B cell (primary cell): ENCODE measurements around the gene TJAP1. TPM values are rescaled to one million over a fixed set of nuclear protein-coding genes. Genes with fewer than 3 reads are reported as not detected.

Source experiments
- ATAC-seq: fragments of 200-7000 bp; cut with Tn5 transposase; one replicate; pipeline ENCODE4 v1.10.0; 2021; ENCODE audit warnings: low read depth, mild to moderate bottlenecking, moderate number of reproducible peaks, moderate library complexity
- CTCF ChIA-PET: fragments of 350-600 bp; sonication (Branson Sonifier 250); formaldehyde crosslinking; loops from one replicate; lab custom pipeline; 2021; ENCODE audit warnings: antibody characterized with exemption, inconsistent platforms; lab: Charles Lee
- POLR2A ChIA-PET: fragments of 350-600 bp; sonication (Branson Sonifier 250); formaldehyde crosslinking; loops from one replicate; lab custom pipeline; 2021; ENCODE audit warnings: antibody characterized with exemption; lab: Charles Lee
- DNase-seq: peaks from one replicate; pipeline ENCODE4 v3.0.0; 2013
- H2AFZ ChIP-seq: 2 replicates; pipeline ENCODE4 v1.6.1; 2012; ENCODE audit warnings: mild to moderate bottlenecking, low read depth, low read length; ENCODE audit not compliant: insufficient read depth, poor library complexity, severe bottlenecking
- H3K27ac ChIP-seq, 2 donors: 1 replicate in 1 of 2; 2 replicates in 1 of 2; pipeline ENCODE4 v1.5.1; 2012 to 2013; ENCODE audit warnings: low read length in 2 of 2, mild to moderate bottlenecking in 2 of 2, moderate library complexity in 1 of 2
- H3K27me3 ChIP-seq, 4 experiments: fragments of 200-600 bp in 1 of 4; sonication (generic) in 1 of 4; replicated peaks in 1 of 4; 1 replicate in 2 of 4; 2 replicates in 2 of 4; pipeline versions ENCODE4 v1.6.1 to v1.7.0; 2013 to 2016; ENCODE audit warnings: low read length in 3 of 4, mild to moderate bottlenecking in 2 of 4, mixed read lengths in 1 of 4, moderate library complexity in 1 of 4; ENCODE audit not compliant: insufficient read depth in 4 of 4, control insufficient read depth in 3 of 4; ENCODE audit errors: control extremely low read depth in 1 of 4
- H3K36me3 ChIP-seq, 2 experiments: replicated peaks in 1 of 2; 1 replicate in 1 of 2; 2 replicates in 1 of 2; pipeline versions ENCODE4 v1.6.1 to v1.7.1; 2013; ENCODE audit warnings: low read length in 1 of 2; ENCODE audit not compliant: insufficient read depth in 2 of 2, control insufficient read depth in 1 of 2; ENCODE audit errors: control extremely low read depth in 1 of 2, extremely low read depth in 1 of 2
- H3K4me1 ChIP-seq, 2 donors: fragments of 200-600 bp in 1 of 2; sonication (generic) in 1 of 2; 1 replicate in 1 of 2; 2 replicates in 1 of 2; pipeline versions ENCODE4 v1.5.1 to v1.6.1; 2013 to 2017; ENCODE audit warnings: low read length in 2 of 2; ENCODE audit not compliant: control insufficient read depth in 2 of 2, insufficient read depth in 2 of 2
- H3K4me2 ChIP-seq: replicated peaks from 2 replicates; pipeline ENCODE3; 2012; ENCODE audit warnings: mild to moderate bottlenecking, low read depth, low read length; ENCODE audit not compliant: poor library complexity, severe bottlenecking
- H3K4me3 ChIP-seq, 5 experiments: fragments of 200-600 bp in 1 of 5; sonication (generic) in 1 of 5; 1 replicate in 3 of 5; 2 replicates in 2 of 5; pipeline versions ENCODE4 v1.5.1 to v1.7.0; 2011 to 2016; ENCODE audit warnings: low read length in 4 of 5, mild to moderate bottlenecking in 4 of 5, low read depth in 2 of 5, control low read depth in 1 of 5, moderate library complexity in 1 of 5; ENCODE audit not compliant: insufficient read depth in 1 of 5; ENCODE audit errors: control extremely low read depth in 1 of 5, extremely low read depth in 1 of 5
- H3K79me2 ChIP-seq: fragments of 200-600 bp; sonication (generic); one replicate; pipeline ENCODE4 v1.6.0; 2016; ENCODE audit warnings: low read length; ENCODE audit not compliant: control insufficient read depth, insufficient read depth
- H3K9ac ChIP-seq: fragments of 200-600 bp; sonication (generic); 2 replicates; pipeline ENCODE4 v1.6.1; 2017; ENCODE audit warnings: mild to moderate bottlenecking, low read length, moderate library complexity
- H3K9me3 ChIP-seq, 3 donors: one replicate each; pipeline versions ENCODE4 v1.6.1 to v1.7.1; 2013; ENCODE audit warnings: low read length in 2 of 3; ENCODE audit not compliant: control insufficient read depth in 2 of 3, insufficient read depth in 1 of 3; ENCODE audit errors: control extremely low read depth in 1 of 3
- H4K20me1 ChIP-seq: 2 replicates; pipeline ENCODE4 v1.6.0; 2012; ENCODE audit warnings: mild to moderate bottlenecking, low read length; ENCODE audit not compliant: insufficient read depth, control insufficient read depth, poor library complexity, severe bottlenecking
- H3K27ac Mint-ChIP-seq: one replicate; pipeline ENCODE4 v1.8.0; 2021; ENCODE audit warnings: mixed read lengths
- H3K27me3 Mint-ChIP-seq: one replicate; pipeline ENCODE4 v1.8.0; 2021; ENCODE audit warnings: mixed read lengths
- H3K4me1 Mint-ChIP-seq: one replicate; pipeline ENCODE4 v1.8.0; 2021; ENCODE audit warnings: mixed read lengths
- H3K4me3 Mint-ChIP-seq: one replicate; pipeline ENCODE4 v1.8.0; 2021; ENCODE audit warnings: mixed read lengths
- H3K9me3 Mint-ChIP-seq: one replicate; pipeline ENCODE4 v1.8.0; 2022; ENCODE audit warnings: mixed read lengths; ENCODE audit not compliant: insufficient read depth
- EZH2 ChIP-seq: IDR thresholded peaks from 2 replicates; pipeline ENCODE4 v1.6.1; 2012; ENCODE audit warnings: borderline replicate concordance, low read depth, mild to moderate bottlenecking, moderate library complexity, low read length; ENCODE audit not compliant: insufficient read depth, poor library complexity, severe bottlenecking
- WGBS: methylation state at CpG from one replicate; pipeline ENCODE4 v1.1.5; 2013; ENCODE audit warnings: missing lambda C conversion rate; ENCODE audit not compliant: insufficient coverage; 5-methylcytosine and 5-hydroxymethylcytosine counted together
- intact Hi-C: fragments of 100-400 bp; cut with micrococcal nuclease; formaldehyde crosslinking; loops from one replicate; pipeline ENCODE4 v1.10.0; 2022
- polyA plus RNA-seq: library from polyadenylated mRNA; depleted of rRNA; stranded (reverse); fragments of >200 nt; gene quantifications from 2 replicates; pipeline ENCODE4 v1.2.3, GENCODE V29; 2012
- total RNA-seq, 2 donors: library from RNA; stranded (reverse); fragments of 120-200 nt in 1 of 2; gene quantifications; 1 replicate in 1 of 2; 2 replicates in 1 of 2; pipeline versions ENCODE4 v1.2.3 to v1.2.4, GENCODE V29; 2013 to 2022
- TF ChIP-seq, protein P1 (sequence below): fragments of 200-600 bp; IDR thresholded peaks from one replicate; pipeline ENCODE4 v1.8.0; 2022; ENCODE audit warnings: antibody characterized with exemption, mild to moderate bottlenecking

TJAP1 gene
- total and polyA plus RNA-seq, 2 donors (not counting 1 experiment from before 2014, with no cell fraction given) = 59.1 to 70.7 TPM

DNA sequence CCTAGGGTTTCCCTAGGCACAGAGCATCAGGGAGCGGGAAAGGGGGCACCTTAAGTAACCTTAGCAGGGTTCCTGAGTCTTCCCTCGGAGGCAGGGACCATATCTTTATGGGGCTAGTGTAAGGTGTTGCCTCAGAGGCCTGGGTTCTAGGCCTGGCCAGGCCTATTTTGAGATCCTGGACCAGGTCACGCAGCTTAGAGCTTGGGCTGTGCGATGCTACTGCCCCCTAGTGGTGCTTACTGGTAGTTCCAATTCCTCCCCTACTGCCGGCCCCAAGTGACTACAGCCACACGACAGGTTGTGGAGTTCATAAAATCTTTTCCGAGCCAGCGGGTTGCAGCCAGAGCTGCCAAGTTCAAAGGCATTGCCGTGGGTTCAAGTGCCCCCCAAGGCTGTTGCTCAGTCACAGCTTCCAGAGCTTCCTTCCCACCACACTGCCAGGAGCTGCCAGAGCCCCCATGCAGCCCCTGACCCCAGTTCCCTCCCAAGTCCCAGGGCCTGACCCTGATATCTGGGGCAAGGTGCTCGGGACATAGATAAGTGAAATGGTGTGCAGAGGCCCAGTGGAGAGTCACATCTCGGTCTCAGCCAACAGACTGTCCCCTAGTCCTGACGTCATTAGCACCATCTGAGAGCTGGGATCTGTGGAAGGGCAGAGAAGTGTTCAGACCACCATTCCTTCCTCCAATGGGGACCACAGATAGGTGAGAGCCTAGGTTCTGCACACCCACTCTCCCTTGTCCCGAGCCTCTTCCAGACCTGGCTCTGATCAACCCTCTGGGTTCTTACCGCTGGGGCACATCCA is 29.5 kb downstream of the TJAP1 start:
- H3K27ac ChIP-seq = no peak overlapping the region
- no peak overlapping the region for H2AFZ ChIP-seq
- peak overlapping the region; percentile 37 for H3K4me2 ChIP-seq
- POLR2A ChIA-PET = interaction anchor here (1.0 to 1.1 kb wide), 2 partner anchors 30 to 577 kb away, joined by 3 to 5 read pairs; partner anchors contain the start of gene CNPY3
- H3K36me3 ChIP-seq = peaks cover 0 to 29% of the 10 kb centered on the region in 2 experiments
- H3K4me1 ChIP-seq = peaks cover 21 to 26% of the 10 kb centered on the region in 2 donors
- peak; percentile 90 for DNase-seq
- no peak overlapping the region for H3K9ac ChIP-seq
- peaks cover 0 to 20% (median 8%) of the 10 kb centered on the region in 4 experiments for H3K27me3 ChIP-seq
- Mint-ChIP-seq H3K9me3 (no peaks in the 10 kb centered on the region), H3K4me1 (peaks cover 27% of the 10 kb centered on the region), H3K27ac (no peak overlapping the region), H3K27me3 (peaks cover 10% of the 10 kb centered on the region), H3K4me3 (no peak overlapping the region)
- peaks cover 4% of the 10 kb centered on the region for H3K79me2 ChIP-seq
- peaks cover 0 to 3% (median 0%) of the 10 kb centered on the region in 3 donors for H3K9me3 ChIP-seq
- CTCF ChIA-PET = interaction anchor here (0.5 to 6.4 kb wide), 35 partner anchors 9 to 577 kb away, joined by 3 to 69 read pairs (median 4); partner anchors contain the start of genes DLK2, DNPH1, POLR1C and TJAP1
- peak; percentile 57 for ATAC-seq
- no peak overlapping the region for H3K4me3 ChIP-seq
- 33% methylated on average over 14 of the region's 14 CpGs for WGBS
- intact Hi-C loops = loop anchor here (1.0 to 5.0 kb wide), 7 partner anchors 53 to 605 kb away; partner anchors contain the start of genes DNPH1 and SRF
- TF ChIP-seq EZH2 = no peak
- TF ChIP-seq, protein P1, sequence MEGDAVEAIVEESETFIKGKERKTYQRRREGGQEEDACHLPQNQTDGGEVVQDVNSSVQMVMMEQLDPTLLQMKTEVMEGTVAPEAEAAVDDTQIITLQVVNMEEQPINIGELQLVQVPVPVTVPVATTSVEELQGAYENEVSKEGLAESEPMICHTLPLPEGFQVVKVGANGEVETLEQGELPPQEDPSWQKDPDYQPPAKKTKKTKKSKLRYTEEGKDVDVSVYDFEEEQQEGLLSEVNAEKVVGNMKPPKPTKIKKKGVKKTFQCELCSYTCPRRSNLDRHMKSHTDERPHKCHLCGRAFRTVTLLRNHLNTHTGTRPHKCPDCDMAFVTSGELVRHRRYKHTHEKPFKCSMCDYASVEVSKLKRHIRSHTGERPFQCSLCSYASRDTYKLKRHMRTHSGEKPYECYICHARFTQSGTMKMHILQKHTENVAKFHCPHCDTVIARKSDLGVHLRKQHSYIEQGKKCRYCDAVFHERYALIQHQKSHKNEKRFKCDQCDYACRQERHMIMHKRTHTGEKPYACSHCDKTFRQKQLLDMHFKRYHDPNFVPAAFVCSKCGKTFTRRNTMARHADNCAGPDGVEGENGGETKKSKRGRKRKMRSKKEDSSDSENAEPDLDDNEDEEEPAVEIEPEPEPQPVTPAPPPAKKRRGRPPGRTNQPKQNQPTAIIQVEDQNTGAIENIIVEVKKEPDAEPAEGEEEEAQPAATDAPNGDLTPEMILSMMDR = peak; percentile 92
- peaks cover 7% of the 10 kb centered on the region for H4K20me1 ChIP-seq
